Fibroblast of pulmonary artery (primary cell): ENCODE results near the gene PITPNB.

Source experiments
- DNase-seq: peaks from one replicate; pipeline ENCODE4 v3.0.0-alpha.2; 2010; ENCODE audit warnings: low read depth
- H3K4me3 ChIP-seq: replicated peaks from 2 replicates; pipeline ENCODE4 v1.5.1; 2011; ENCODE audit warnings: low read depth, mild to moderate bottlenecking, control low read depth, low read length, moderate library complexity
- CTCF ChIP-seq: IDR thresholded peaks from 2 replicates; pipeline ENCODE4 v1.5.1; 2011; ENCODE audit warnings: mild to moderate bottlenecking, control low read depth, low read length, inconsistent platforms; ENCODE audit errors: missing control alignments

Gene PITPNB

DNA sequence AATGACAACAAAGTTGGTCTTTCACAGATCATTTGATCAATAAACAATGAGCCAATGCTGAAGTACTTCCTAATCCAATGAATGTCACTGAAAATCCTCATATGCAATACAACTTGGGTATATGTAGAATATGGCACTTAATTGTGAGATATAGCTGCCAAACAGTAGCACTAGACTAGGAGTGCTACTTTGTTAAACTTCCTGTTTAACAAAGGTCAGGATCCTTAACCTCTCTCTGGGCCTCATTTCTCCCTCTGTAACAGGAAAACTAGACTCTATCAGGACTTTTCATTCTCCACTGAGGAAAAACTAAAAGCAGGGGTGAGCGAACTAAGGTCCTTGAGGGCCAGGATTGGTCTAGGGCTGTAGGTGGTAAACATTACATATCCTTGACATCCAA is 56.1 kb downstream of the PITPNB start:
- H3K4me3 ChIP-seq: no peak overlapping the region
- no peak for DNase-seq
- TF ChIP-seq CTCF: no peak

- TF ChIP-seq CTCF: no peak
- DNase-seq: no peak
- no peak overlapping the region for H3K4me3 ChIP-seq
These were observed 59.7 kb downstream of the PITPNB start for GRCh38 chr22:27859336-27859735.

- DNase-seq: no peak
- no peak overlapping the region for H3K4me3 ChIP-seq
- no peak for TF ChIP-seq CTCF
These were observed 60.4 kb downstream of the PITPNB start for GRCh38 chr22:27858626-27859025.

DNA sequence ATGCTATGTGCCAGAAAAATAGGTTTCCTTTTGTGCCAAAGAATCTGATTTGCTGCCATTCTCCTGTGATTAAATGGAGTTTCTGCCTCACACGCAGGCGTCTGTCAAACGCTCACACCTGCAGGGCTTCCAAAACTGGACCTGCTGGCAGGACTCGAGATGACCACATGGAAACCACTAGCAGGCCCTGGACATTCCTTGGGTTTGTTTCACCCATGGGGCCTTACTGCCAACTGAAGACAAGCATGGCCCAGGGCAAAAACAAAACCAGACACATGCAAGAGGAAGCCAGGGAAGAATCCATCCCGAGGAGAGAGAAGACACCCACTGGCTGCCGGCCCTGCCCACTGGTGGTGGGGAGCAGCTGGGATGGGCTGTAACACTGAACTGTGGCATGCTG is 61.6 kb downstream of the PITPNB start:
- no peak for DNase-seq
- H3K4me3 ChIP-seq: no peak overlapping the region
- TF ChIP-seq CTCF: no peak

DNA sequence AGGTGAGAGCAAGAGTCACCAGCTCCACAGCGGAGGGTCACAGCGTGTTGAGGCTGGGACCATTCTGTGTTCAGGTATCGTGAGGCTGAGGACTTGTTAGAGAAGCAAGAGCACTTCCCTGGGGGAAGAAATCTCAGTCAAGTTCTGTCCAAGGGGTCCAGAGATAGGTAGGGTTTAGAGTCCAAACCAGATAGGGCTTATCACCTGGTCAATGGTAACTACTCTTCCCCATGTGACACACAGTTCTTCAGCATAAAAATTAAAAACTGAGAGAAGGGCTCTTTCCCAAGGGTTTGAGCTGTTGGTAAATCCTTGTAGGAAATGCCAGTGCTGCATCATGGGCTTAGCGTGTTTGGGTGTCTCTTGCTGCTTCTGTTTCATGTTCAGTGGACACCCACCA is 62.7 kb downstream of the PITPNB start:
- no peak for DNase-seq

DNA sequence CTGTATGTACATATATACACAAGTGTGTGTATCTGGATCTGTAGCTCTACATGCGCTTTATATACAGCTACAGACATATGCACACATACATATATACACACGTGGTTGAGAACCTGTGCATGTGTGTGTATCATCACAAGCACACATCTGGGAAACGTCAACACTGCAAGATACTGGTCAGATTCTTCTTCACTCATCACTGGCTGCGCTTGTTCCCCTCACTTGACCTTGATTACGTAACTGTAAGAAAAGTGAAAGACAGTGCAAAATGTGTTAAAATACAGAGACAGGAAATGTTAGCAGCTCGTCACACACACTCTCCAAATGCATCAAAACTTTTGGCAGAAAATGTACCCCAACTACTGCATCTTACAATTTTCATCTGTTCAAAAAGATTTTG is 65.6 kb downstream of the PITPNB start:
- TF ChIP-seq CTCF: no peak
- H3K4me3 ChIP-seq: no peak overlapping the region
- peak; percentile 45 for DNase-seq

More for the DNA sequence above, 62.7 kb downstream of the PITPNB start:
- H3K4me3 ChIP-seq: no peak overlapping the region
- no peak for TF ChIP-seq CTCF

GRCh38 chr22:27851974-27852746 is 66.9 kb downstream of the PITPNB start:
- DNase-seq: peak; percentile 63
- TF ChIP-seq CTCF: no peak

More at GRCh38 chr22:27851974-27852746, 66.9 kb downstream of the PITPNB start:
- no peak overlapping the region for H3K4me3 ChIP-seq
